Activated gamma-delta T cell (primary cell): Measurements from ENCODE around the gene WDR27.
"Not testable (repeated sequence)": the region's sequence is repeated elsewhere in the genome, so short reads cannot be mapped to it uniquely, and the experiment has no call there.

ENCODE experiments used
- DNase-seq: peaks from one replicate; lab custom pipeline; 2025; lab: John Stamatoyannopoulos, UW

WDR27 gene

GRCh38 chr6:169709293-169709692, 7.5 kb upstream of the WDR27 start:
- DNase-seq, result no peak

DNA sequence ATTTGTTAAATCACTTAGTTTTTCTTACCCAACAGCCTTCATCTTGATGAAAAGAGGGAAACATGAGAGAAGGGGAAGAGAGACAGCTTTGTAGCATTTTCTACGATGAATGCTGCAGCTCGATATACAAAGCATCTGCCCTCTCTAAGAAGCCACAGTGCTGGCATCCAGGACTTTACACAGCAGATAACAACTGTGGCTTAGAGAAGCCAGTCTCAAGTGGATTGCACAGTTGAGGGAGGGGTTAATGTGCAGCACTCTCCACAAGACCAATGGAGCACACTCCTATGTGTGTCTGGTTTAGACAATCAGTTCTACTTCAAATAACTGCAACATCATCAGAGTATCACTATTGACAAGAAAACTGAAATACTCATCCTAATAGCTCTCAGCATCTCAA, 5.9 kb upstream of the WDR27 start:
- no peak for DNase-seq

GRCh38 chr6:169702840-169703246, 1.0 kb upstream of the WDR27 start:
- no peak for DNase-seq

DNA sequence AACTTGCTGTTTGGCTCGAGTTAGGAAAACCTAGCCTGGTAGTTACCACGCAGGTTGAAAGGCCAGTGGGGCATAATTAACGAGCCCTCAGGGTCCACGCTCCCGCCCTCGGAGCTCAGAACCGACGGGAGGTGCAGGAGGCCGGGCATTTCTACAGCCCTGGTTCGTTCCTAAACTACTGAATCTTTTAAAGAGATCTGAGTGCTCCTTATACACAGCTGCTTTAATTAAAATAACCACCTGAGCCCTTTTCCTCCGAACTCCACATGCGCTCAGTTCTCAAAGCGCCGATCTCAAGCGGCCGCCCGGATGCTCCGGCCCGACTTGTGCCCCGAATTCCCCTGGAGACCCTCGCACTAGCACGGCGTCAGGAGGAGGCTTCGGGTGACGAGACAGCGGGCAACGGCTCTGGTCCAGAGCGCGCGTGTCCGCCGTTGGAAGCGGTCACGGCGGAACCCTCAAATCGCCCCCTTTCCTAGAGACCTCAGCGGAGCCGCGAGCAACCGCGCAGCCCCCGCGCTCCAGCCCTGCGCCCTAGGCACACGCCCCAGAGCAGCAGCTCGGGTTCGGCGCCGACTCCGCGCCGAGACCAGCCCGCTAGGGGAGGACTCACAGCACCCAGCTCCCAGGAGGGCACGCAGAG, 397 bp downstream of the WDR27 start:
- no peak for DNase-seq

GRCh38 chr6:169700296-169700695, 1.5 kb downstream of the WDR27 start:
- DNase-seq, result no peak

DNA sequence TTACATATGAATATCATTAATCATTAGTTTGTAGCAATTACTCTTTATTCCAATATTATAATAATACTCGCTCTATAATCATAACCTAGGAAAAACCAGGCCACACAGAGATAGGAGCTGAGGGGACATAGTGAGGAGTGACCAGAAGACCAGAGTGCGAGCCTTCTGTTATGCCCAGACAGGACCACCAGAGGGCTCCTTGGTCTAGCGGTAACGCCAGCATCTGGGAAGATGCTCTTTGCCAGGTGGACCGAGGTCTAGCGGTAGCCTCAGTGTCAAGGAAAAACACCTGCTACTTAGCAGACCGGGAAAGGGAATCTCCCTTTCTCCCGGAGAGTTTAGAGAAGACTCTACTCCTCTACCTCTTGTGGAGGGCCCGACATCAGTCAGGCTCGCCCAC, 4.7 kb downstream of the WDR27 start:
- DNase-seq, result not testable (repeated sequence)

DNA sequence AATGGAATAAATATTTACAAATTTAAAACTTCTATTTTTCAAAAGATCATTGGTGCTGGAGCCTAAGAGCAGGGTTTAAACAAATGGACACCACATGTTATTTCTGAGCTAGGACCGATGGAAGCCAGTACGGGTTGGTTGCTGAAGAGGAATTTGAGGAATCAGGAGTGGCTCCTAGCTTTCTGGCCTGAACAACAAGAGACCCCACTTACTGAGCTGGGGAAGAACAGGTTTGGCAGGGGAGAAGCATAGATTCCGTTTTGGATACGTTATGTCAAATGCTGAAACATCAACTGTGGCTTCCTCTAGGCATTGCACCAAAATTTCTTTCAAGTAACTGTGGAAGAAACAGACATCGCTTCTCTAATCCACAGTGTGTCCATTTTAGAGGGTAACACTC, 6.7 kb downstream of the WDR27 start:
- DNase-seq, result no peak

DNA sequence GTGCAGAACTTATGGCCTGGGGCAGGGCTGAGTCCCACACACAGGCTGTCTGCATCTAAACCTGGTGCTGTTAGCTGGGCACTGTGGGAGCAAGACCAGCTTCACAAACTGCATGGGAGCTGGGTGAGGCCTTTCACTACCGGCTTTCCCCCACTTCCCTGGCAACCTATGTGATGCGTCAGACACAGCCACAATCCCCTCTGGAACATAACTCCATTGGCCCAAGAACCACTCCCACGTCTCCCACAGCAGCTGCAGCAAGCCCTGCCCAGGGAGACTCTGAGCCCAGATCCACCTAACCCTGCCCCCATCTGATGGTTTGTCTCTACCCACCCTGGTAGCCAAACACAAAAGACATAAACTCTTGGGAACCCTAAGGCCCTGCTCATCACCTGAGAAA, 9.3 kb downstream of the WDR27 start:
- no peak for DNase-seq

DNA sequence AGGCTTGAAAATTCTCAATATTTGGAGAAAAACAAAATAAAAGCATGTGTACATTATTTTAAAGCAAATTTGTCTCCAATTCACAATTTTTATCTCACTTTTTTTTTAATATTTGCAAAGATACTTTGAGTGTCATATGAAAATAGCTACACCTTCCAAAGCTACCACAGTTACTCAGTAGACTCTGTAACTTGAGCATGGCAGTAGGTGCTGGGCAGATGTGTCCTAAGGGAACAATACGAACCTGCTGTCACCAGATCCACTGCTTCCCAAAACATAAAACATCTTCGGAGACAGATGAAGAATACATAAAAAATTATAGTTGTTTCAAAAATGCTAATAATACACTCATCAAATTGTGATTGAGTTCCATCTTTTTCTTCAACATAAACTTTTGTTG, 10.6 kb downstream of the WDR27 start:
- DNase-seq, result no peak

DNA sequence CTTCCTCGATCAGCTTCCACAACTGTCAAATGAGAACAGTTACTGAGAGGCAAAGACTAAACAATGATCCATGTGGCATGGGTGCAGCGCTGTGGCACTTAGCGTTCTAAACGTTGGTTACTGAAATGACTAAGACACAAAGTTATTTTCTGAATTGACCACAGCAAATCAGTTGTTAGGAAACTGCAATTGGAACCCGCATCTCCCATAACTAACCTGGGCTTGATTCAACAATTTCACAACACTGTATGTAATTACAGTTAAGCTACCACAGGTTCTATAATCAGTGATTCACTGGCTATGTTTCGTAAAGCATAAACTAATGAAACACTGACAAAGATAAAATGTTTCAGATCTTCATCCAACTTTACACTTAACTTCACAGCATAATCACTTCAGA, 12.5 kb downstream of the WDR27 start:
- DNase-seq, result no peak

DNA sequence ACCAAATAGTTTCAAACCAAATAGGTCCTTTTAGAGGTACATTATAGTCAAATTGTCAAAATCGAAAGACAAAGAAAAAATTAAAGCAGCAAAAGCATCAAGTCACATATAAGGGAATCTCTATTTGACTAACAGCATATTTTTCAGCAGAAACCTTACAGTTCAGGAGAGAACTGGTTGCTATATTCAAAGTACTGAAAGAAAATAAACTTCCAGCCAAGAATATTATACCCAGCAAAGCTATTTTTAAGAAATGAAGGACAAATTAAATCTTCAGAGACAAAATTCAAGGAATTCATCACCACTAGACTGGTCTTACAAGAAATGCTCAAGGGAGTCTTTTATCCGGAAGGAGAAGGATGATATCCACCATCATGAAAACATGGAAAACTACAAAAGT, 16.0 kb downstream of the WDR27 start:
- DNase-seq, result no peak

GRCh38 chr6:169684056-169684455, 17.8 kb downstream of the WDR27 start:
- DNase-seq, result no peak

DNA sequence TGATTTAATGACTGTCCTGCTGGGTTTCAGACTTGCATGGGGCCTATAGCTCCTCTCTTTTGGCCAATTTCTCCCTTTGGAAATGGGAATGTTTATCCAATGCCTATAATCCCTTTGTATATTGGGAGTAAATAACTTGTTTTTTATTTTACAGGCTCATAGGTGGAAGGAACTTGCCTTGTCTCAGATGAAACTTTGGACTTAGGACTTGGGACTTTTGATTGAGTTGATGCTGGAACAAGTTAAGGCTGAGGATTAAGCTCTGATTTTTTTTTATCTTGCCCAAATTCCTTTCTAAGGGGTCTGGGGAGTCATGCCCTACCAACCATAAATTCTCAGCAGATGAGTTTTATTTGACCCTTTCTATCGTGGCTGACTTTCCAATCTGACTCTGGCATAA, 23.5 kb downstream of the WDR27 start:
- no peak for DNase-seq

DNA sequence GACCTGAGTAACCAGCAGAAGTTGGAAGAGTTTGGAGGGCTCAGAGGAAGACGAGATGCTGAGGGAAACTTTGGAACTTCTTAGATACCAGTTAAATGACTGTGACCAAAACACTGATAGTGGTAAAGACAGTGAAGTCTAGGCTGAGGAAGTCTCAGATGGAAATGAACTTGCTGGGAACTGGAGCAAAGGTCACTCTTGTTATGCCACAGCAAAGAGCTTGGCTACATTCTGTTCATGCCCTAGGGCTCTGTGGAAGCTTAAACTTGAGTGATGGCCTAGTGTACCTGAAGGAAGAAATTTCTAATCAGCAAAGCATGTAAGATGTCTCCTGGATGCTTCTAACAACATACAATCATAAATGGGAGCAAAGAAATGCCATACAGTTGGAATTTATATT, 24.7 kb downstream of the WDR27 start:
- DNase-seq, result no peak

- DNase-seq, result no peak
Observed at GRCh38 chr6:169675011-169675410, 26.8 kb downstream of the WDR27 start.

GRCh38 chr6:169671563-169671962, 30.3 kb downstream of the WDR27 start:
- DNase-seq, result no peak

GRCh38 chr6:169669889-169670288, 31.9 kb downstream of the WDR27 start:
- no peak for DNase-seq

GRCh38 chr6:169669147-169669546, 32.7 kb downstream of the WDR27 start:
- no peak for DNase-seq

DNA sequence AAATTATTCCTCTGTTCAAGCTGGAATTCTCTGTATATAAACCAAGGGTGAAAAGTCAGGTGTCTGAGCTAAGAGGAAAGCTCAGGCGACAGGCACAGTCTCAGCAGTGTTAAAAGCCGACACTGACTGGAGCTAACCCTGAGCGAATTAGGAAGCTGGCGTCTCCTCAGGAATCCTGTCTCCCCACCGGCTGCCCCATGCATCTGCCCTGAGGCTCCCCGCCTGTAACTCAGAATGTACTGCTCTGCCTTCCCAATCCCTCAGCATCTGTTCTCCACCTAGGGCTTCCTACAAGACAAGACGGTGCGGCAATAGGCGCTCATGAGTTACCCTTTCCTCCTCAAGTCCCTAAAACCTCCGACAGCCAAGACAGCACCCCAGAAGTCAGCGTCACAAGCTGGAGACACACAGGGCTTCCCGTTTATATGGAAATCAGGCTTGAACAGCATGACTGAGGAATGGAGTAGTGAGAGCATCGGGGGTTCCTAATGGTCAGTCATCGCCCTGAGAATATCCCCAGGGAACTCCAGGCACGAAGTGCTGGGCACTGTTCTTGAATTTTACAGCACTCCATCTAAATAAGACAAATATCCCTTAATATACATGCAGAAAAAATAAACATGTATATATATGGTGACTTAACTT, 33.5 kb downstream of the WDR27 start:
- no peak for DNase-seq

- no peak for DNase-seq
Observed at GRCh38 chr6:169667716-169668115, 34.1 kb downstream of the WDR27 start.

GRCh38 chr6:169666441-169666840, 35.4 kb downstream of the WDR27 start:
- no peak for DNase-seq

GRCh38 chr6:169665289-169665688, 36.5 kb downstream of the WDR27 start:
- DNase-seq, result no peak

DNA sequence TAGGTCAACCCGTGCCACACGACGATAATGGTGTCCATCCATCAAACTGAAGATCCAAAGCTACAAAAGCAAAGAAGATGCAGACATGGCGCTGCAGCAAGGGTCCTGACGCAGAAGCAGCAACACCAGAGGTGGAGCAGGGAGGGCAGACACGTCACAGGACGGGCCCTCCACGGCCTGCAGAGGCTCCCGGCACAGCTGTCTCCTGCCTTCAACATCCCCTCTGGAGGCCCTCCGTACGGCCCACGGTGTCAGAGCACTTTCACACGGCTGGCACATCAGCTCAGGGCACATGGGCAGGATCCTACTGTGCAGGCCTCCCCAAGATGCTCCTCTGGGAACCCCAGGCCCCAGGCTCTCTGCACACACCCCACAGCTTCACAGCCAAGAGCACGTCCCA, 37.6 kb downstream of the WDR27 start:
- DNase-seq, result no peak

DNA sequence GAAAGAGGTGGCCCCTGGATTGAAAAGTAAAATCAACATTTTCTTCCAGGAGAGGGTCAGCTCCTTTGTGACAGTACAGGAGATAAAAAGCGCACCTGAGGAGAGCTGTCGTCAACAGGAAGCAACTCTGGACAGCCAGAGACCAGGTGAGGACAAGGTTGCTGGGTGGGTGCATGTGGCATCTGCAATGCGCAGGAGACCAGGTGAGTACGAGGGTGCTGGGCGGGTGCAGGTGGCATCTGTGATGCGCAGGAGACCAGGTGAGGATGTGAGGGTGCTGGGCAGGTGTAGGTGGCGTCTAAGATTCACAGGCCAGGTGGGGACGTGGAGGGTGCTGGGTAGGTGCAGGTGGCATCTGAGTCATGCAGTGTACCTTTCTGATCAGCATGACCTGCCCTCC, 38.4 kb downstream of the WDR27 start:
- no peak for DNase-seq
